Naive thymus-derived CD4-positive, alpha-beta T cell (primary cell): ENCODE results near the gene CCNT1. TPM values are rescaled to one million over a fixed set of nuclear protein-coding genes. Genes with fewer than 3 reads are reported as not detected.
"Not testable (repeated sequence)": the region's sequence is repeated elsewhere in the genome, so short reads cannot be mapped to it uniquely, and the experiment has no call there.

Source experiments
- ATAC-seq: fragments of 150-1000 bp; cut with Tn5 transposase; 2 replicates; pipeline ENCODE4 v1.10.0; 2021; ENCODE audit warnings: mild to moderate bottlenecking, moderate library complexity
- CTCF ChIA-PET: fragments of 350-600 bp; sonication (Branson Sonifier 250); formaldehyde crosslinking; loops from one replicate; lab custom pipeline; 2021; ENCODE audit warnings: antibody characterized with exemption; lab: Charles Lee
- POLR2A ChIA-PET: fragments of 350-600 bp; sonication (Branson Sonifier 250); formaldehyde crosslinking; loops from one replicate; lab custom pipeline; 2021; ENCODE audit warnings: antibody characterized with exemption, inconsistent platforms; lab: Charles Lee
- DNase-seq, 9 donors: peaks; one replicate each; pipeline versions ENCODE4 v3.0.0 to v3.0.0-alpha.2; 2020 to 2022; ENCODE audit warnings: mixed read lengths in 1 of 9
- H3K27ac ChIP-seq: one replicate; pipeline ENCODE4 v1.7.0; 2013; ENCODE audit warnings: mild to moderate bottlenecking, low read depth, low read length, moderate library complexity
- H3K27me3 ChIP-seq, 2 donors: one replicate each; pipeline ENCODE4 v1.7.0; 2013; ENCODE audit warnings: low read length in 2 of 2, mild to moderate bottlenecking in 2 of 2, moderate library complexity in 2 of 2; ENCODE audit not compliant: control insufficient read depth in 2 of 2, insufficient read depth in 2 of 2
- H3K36me3 ChIP-seq, 3 experiments: 1 replicate in 2 of 3; 2 replicates in 1 of 3; pipeline ENCODE4 v1.7.0; 2013; ENCODE audit warnings: low read length in 3 of 3, mild to moderate bottlenecking in 3 of 3, moderate library complexity in 1 of 3; ENCODE audit not compliant: insufficient read depth in 3 of 3, control insufficient read depth in 2 of 3
- H3K4me1 ChIP-seq, 2 donors: one replicate each; pipeline ENCODE4 v1.7.0; 2013; ENCODE audit warnings: low read length in 2 of 2, mild to moderate bottlenecking in 2 of 2, moderate library complexity in 1 of 2; ENCODE audit not compliant: control insufficient read depth in 2 of 2, insufficient read depth in 2 of 2
- H3K4me3 ChIP-seq: 2 replicates; pipeline ENCODE4 v1.7.0; 2013; ENCODE audit warnings: mild to moderate bottlenecking, low read length
- H3K9me3 ChIP-seq, 3 experiments: 1 replicate in 2 of 3; 2 replicates in 1 of 3; pipeline ENCODE4 v1.7.0; 2013; ENCODE audit warnings: low read length in 3 of 3; ENCODE audit not compliant: control insufficient read depth in 2 of 3
- H3K27ac Mint-ChIP-seq, 9 donors: one replicate each; pipeline ENCODE4 v1.8.0; 2020 to 2022; ENCODE audit warnings: mixed read lengths in 9 of 9, mild to moderate bottlenecking in 8 of 9, moderate library complexity in 5 of 9, inconsistent platforms in 2 of 9
- H3K27me3 Mint-ChIP-seq, 5 donors: one replicate each; pipeline ENCODE4 v1.8.0; 2021 to 2022; ENCODE audit warnings: mixed read lengths in 5 of 5, mild to moderate bottlenecking in 1 of 5
- H3K36me3 Mint-ChIP-seq, 5 donors: one replicate each; pipeline ENCODE4 v1.8.0; 2020 to 2022; ENCODE audit warnings: mixed read lengths in 5 of 5, mild to moderate bottlenecking in 3 of 5, inconsistent platforms in 1 of 5
- H3K4me1 Mint-ChIP-seq, 7 donors: one replicate each; pipeline ENCODE4 v1.8.0; 2020 to 2022; ENCODE audit warnings: mixed read lengths in 7 of 7, mild to moderate bottlenecking in 3 of 7, inconsistent platforms in 1 of 7
- H3K4me3 Mint-ChIP-seq, 10 donors: one replicate each; pipeline ENCODE4 v1.8.0; 2020 to 2022; ENCODE audit warnings: mild to moderate bottlenecking in 10 of 10, mixed read lengths in 10 of 10, moderate library complexity in 6 of 10, inconsistent platforms in 2 of 10
- H3K9me3 Mint-ChIP-seq, 11 donors: one replicate each; pipeline ENCODE4 v1.8.0; 2020 to 2022; ENCODE audit warnings: mixed read lengths in 11 of 11, mild to moderate bottlenecking in 4 of 11, inconsistent platforms in 1 of 11, moderate library complexity in 1 of 11
- intact Hi-C, 2 donors: fragments of 100-400 bp; cut with micrococcal nuclease; formaldehyde crosslinking; loops; one replicate each; pipeline ENCODE4 v1.15.1; 2023
- polyA plus RNA-seq, 2 donors: library from polyadenylated mRNA; unstranded; fragments of 300-500 nt; fragmentation: Illumina TruSeq; gene quantifications; one replicate each; pipeline ENCODE4 v1.2.3, GENCODE V29; 2021
- total RNA-seq, 6 experiments: library from RNA in 5 of 6; stranded (reverse) in 5 of 6; gene quantifications; 1 replicate in 5 of 6; 2 replicates in 1 of 6; pipeline ENCODE4 v1.2.3 and lab custom pipeline; 2021 to 2026

Gene CCNT1
- total and polyA plus RNA-seq, 7 experiments from 2014 or later, result 11.7 to 127 (median 70.6) TPM

- Mint-ChIP-seq H3K27me3 (no peaks in the 10 kb centered on the region), H3K4me1 (peaks cover 33 to 74% (median 66%) of the 10 kb centered on the region in 7 donors), H3K9me3 (no peaks in the 10 kb centered on the region), H3K36me3 (peaks cover 10 to 31% (median 27%) of the 10 kb centered on the region in 5 donors), H3K4me3 (peak overlapping the region; percentile 64 to 99 (median 94)), H3K27ac (peak overlapping the region in 8 of 9 donors; percentile 7 to 82 (median 63))
- Histone ChIP-seq H3K36me3 (peaks cover 3 to 57% (median 7%) of the 10 kb centered on the region in 3 experiments), H3K9me3 (no peaks in the 10 kb centered on the region), H3K4me3 (peak overlapping the region; percentile 13), H3K27ac (no peak overlapping the region), H3K27me3 (no peaks in the 10 kb centered on the region), H3K4me1 (peaks cover 36 to 38% of the 10 kb centered on the region in 2 donors)
- ATAC-seq (no peak), DNase-seq (no peak)
- intact Hi-C loops, result no loop called here
- POLR2A ChIA-PET, result interaction anchor here (0.6 to 1.8 kb wide), 2 partner anchors 37 to 152 kb away, joined by 3 to 7 read pairs; partner anchors contain the start of gene CCNT1
- CTCF ChIA-PET, result no interaction called here
These were observed 37.8 kb downstream of the CCNT1 start for GRCh38 chr12:48678551-48679185.

- intact Hi-C loops, result no loop called here
- H3K27me3 ChIP-seq, result no peaks in the 10 kb centered on the region
- H3K27ac ChIP-seq, result no peak overlapping the region
- DNase-seq (no peak), ATAC-seq (no peak)
- peaks cover 24 to 78% (median 34%) of the 10 kb centered on the region in 3 experiments for H3K36me3 ChIP-seq
- Mint-ChIP-seq H3K27ac (peak overlapping the region in 1 of 9 donors; percentile 57), H3K4me1 (peaks cover 4 to 24% (median 14%) of the 10 kb centered on the region in 7 donors), H3K9me3 (peaks cover 0 to 2% (median 0%) of the 10 kb centered on the region in 11 donors), H3K36me3 (peaks cover 14 to 28% (median 19%) of the 10 kb centered on the region in 5 donors), H3K27me3 (no peaks in the 10 kb centered on the region), H3K4me3 (peak overlapping the region in 1 of 10 donors; percentile 14)
- H3K4me1 ChIP-seq, result peaks cover 0 to 7% of the 10 kb centered on the region in 2 donors
- ChIA-PET CTCF (no interaction called here), POLR2A (interaction anchor here (0.7 to 4.3 kb wide), 3 partner anchors 10 to 829 kb away, joined by 3 to 21 read pairs (median 5); partner anchors contain the start of gene KANSL2)
- no peak overlapping the region for H3K4me3 ChIP-seq
- no peaks in the 10 kb centered on the region for H3K9me3 ChIP-seq
These were observed 45.2 kb downstream of the CCNT1 start for GRCh38 chr12:48671231-48671856.

GRCh38 chr12:48668996-48669395, 47.5 kb downstream of the CCNT1 start:
- Histone ChIP-seq H3K4me1 (no peaks in the 10 kb centered on the region), H3K9me3 (no peaks in the 10 kb centered on the region), H3K27ac (no peak overlapping the region), H3K36me3 (peaks cover 30 to 79% (median 39%) of the 10 kb centered on the region in 3 experiments), H3K27me3 (no peaks in the 10 kb centered on the region), H3K4me3 (no peak overlapping the region)
- no peak for DNase-seq
- Mint-ChIP-seq H3K27ac (peak overlapping the region in 1 of 9 donors; percentile 52), H3K9me3 (peaks cover 0 to 2% (median 0%) of the 10 kb centered on the region in 11 donors), H3K4me1 (peaks cover 4 to 13% (median 8%) of the 10 kb centered on the region in 7 donors), H3K36me3 (peaks cover 14 to 31% (median 20%) of the 10 kb centered on the region in 5 donors), H3K27me3 (no peaks in the 10 kb centered on the region), H3K4me3 (no peak overlapping the region)
- intact Hi-C loops, result no loop called here
- ATAC-seq, result no peak
- ChIA-PET CTCF (no interaction called here), POLR2A (no interaction called here)

- Mint-ChIP-seq H3K9me3 (no peaks in the 10 kb centered on the region), H3K27me3 (no peaks in the 10 kb centered on the region), H3K27ac (peak overlapping the region in 1 of 9 donors; percentile 1), H3K4me3 (no peak overlapping the region), H3K36me3 (peaks cover 2 to 35% (median 18%) of the 10 kb centered on the region in 5 donors), H3K4me1 (peaks cover 0 to 9% (median 0%) of the 10 kb centered on the region in 7 donors)
- Histone ChIP-seq H3K27ac (no peak overlapping the region), H3K9me3 (no peaks in the 10 kb centered on the region), H3K36me3 (peaks cover 10 to 80% (median 32%) of the 10 kb centered on the region in 3 experiments), H3K4me3 (no peak overlapping the region), H3K27me3 (no peaks in the 10 kb centered on the region), H3K4me1 (no peaks in the 10 kb centered on the region)
- intact Hi-C loops, result no loop called here
- POLR2A ChIA-PET, result no interaction called here
- no peak for ATAC-seq
- DNase-seq, result no peak
- CTCF ChIA-PET, result no interaction called here
These were observed 56.6 kb downstream of the CCNT1 start for GRCh38 chr12:48659863-48660262.

- Mint-ChIP-seq H3K27ac (peak overlapping the region in 6 of 9 donors; percentile 11 to 77 (median 54)), H3K4me3 (no peak overlapping the region), H3K36me3 (peaks cover 7 to 50% (median 24%) of the 10 kb centered on the region in 5 donors), H3K9me3 (no peaks in the 10 kb centered on the region), H3K4me1 (peaks cover 0 to 10% (median 5%) of the 10 kb centered on the region in 7 donors), H3K27me3 (no peaks in the 10 kb centered on the region)
- no peaks in the 10 kb centered on the region for H3K27me3 ChIP-seq
- ATAC-seq, result no peak
- no peak overlapping the region for H3K4me3 ChIP-seq
- no peak for DNase-seq
- intact Hi-C loops, result no loop called here
- H3K4me1 ChIP-seq, result no peaks in the 10 kb centered on the region
- peaks cover 15 to 49% (median 23%) of the 10 kb centered on the region in 3 experiments for H3K36me3 ChIP-seq
- CTCF ChIA-PET, result no interaction called here
- H3K9me3 ChIP-seq, result no peaks in the 10 kb centered on the region
- POLR2A ChIA-PET, result interaction anchor here (0.6 to 0.8 kb wide), 2 partner anchors 12 to 759 kb away, joined by 3 to 4 read pairs; no protein-coding TSS in a partner anchor
- no peak overlapping the region for H3K27ac ChIP-seq
These were observed 64.8 kb downstream of the CCNT1 start for GRCh38 chr12:48651681-48652080.

GRCh38 chr12:48645354-48645753, 71.2 kb downstream of the CCNT1 start:
- H3K36me3 Mint-ChIP-seq, result peaks cover 0 to 51% (median 40%) of the 10 kb centered on the region in 5 donors
- H3K27me3 Mint-ChIP-seq, H3K4me1 Mint-ChIP-seq, H3K4me1 ChIP-seq, H3K4me3 Mint-ChIP-seq, H3K27me3 ChIP-seq, H3K27ac ChIP-seq, DNase-seq, H3K4me3 ChIP-seq, H3K9me3 ChIP-seq, CTCF ChIA-PET, intact Hi-C loops, POLR2A ChIA-PET, ATAC-seq: not testable (repeated sequence)
- peak overlapping the region in 1 of 9 donors; percentile 1 for H3K27ac Mint-ChIP-seq
- H3K36me3 ChIP-seq, result peaks cover 0 to 20% (median 0%) of the 10 kb centered on the region in 3 experiments
- H3K9me3 Mint-ChIP-seq, result peaks cover 0 to 18% (median 2%) of the 10 kb centered on the region in 11 donors
